Measurements from ENCODE around the gene H2BK1. TPM values are rescaled to one million over a fixed set of nuclear protein-coding genes. Genes with fewer than 3 reads are reported as not detected.

H2BK1 gene
- total and polyA plus RNA-seq, 2 of the 13 experiments (the other 11 are each of a cell fraction or from before 2014, with no cell fraction given): not detected

DNA sequence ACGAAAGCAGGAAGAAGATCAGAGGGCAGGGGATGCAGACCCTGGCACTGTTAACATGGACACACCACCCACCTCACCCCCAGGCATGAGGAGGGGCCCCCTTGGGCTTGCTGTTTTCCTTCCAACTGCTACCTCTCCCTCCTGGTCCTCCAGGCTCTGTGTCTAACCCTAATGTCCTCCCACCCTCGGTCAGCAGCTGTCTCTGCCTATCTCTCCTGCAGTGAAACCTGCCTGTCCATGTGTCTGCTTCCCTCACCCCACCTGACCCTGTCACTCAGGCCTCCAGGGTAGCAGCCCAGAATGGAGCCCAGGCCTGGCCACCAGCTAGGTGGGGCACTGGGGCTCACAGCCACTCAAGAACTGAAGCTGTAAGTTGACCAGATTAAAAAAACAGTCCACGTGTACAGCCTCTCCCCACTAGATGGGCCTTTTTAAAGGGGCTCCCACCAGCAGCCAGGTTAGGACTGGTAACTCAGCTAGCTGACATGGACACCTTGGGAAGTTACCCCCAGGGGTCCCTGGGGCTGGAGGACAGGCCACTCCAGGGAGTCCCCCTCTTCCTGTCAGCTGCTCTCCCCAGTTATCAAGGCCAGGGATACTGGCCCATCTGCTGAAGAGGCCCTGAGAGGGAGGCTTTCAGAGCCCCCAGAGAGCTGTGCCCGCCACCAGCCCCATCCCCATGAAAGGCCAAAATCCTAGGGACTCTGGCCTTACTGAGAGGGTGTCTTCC, 36.7 kb upstream of the H2BK1 start (continued):
- TF ChIP-seq, protein P1, sequence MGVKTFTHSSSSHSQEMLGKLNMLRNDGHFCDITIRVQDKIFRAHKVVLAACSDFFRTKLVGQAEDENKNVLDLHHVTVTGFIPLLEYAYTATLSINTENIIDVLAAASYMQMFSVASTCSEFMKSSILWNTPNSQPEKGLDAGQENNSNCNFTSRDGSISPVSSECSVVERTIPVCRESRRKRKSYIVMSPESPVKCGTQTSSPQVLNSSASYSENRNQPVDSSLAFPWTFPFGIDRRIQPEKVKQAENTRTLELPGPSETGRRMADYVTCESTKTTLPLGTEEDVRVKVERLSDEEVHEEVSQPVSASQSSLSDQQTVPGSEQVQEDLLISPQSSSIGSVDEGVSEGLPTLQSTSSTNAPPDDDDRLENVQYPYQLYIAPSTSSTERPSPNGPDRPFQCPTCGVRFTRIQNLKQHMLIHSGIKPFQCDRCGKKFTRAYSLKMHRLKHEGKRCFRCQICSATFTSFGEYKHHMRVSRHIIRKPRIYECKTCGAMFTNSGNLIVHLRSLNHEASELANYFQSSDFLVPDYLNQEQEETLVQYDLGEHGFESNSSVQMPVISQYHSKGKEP (CRISPR knock-in tag; IDR thresholded peaks at IDR 0.05): no peak

DNA sequence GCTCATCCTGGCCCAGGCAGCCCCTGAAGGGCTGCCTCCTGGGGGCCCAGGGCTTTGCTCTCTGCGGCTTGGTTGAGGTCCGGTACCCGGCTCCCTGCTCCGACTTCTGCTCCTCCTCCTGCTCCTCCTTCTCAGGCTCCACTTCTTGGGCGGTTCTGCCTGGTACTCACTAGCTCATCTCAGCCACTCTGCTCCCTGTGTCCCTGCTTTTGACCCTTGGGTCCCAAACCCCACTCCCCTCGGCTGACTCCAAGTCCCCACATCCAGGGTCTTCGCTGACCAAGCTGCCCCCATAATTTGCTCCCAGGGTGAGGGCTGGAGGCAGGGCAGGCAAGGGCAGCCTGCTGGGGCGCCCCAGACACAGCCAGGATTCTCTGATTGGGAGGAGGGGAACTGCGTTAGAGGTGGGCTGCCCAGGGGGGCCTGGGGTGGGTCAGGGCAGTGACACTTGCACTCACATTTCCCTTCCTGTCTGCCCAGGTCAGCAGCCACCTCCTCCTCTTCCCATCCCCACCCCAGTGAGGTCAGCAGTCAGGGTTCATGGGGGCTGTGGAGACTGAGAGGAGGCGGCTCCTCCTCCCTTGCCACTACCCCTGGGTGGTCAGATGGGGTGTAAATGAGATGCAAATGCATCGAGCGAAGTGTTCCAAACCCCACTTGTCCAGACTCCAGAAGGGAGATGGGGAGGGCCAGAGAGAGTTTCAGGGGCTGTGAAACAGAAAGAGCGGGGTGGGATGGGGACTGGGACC, 36.0 kb upstream of the H2BK1 start:
- CTCF ChIA-PET (ENCODE audit: low intra/inter-chr PET ratio, low total read pairs): interaction anchor here (1.3 to 2.6 kb wide), 3 partner anchors 19 to 105 kb away, joined by 4 to 18 read pairs (median 5); no protein-coding TSS in a partner anchor
- Histone ChIP-seq H3K4me1 (ENCODE audit: insufficient read depth, low read length) (peaks cover 79% of the 10 kb centered on the region), H3K9ac (ENCODE audit: insufficient read depth, low read depth, low read length) (no peak overlapping the region), H2AFZ (ENCODE audit: low read length) (no peak overlapping the region), H3K4me2 (ENCODE audit: low read depth, low read length) (no peak overlapping the region), H3K79me2 (ENCODE audit: insufficient read depth, low read length) (no peaks in the 10 kb centered on the region), H4K20me1 (ENCODE audit: insufficient read depth, low read length) (no peaks in the 10 kb centered on the region; the same call in 1 of the 2 replicates), H3K36me3 (replicated peaks in 1 of 2; ENCODE audit: control insufficient read depth in 1 of 2, insufficient read depth in 2 of 2, low read length in 2 of 2) (no peaks in the 10 kb centered on the region), H3K4me3 (replicated peaks in 1 of 3; ENCODE audit: insufficient read depth in 1 of 3, low read depth in 2 of 3, low read length in 3 of 3) (no peak overlapping the region), H3K9me3 (ENCODE audit: low read length) (no peaks in the 10 kb centered on the region), H3K27me3 (ENCODE audit: control insufficient read depth in 1 of 2, insufficient read depth in 2 of 2, low read length in 2 of 2) (peaks cover 10 to 59% of the 10 kb centered on the region in 2 experiments; a peak in 4 of 5 replicates), H3K27ac (ENCODE audit: extremely low read length, insufficient read depth, low read length) (no peak overlapping the region)
- DNase-seq (ENCODE audit: low spot score) (no peak), ATAC-seq (no peak), FAIRE-seq (no peak)
- intact Hi-C loops (cut with micrococcal nuclease; ENCODE audit: unreplicated experiment): loop anchor here (5.0 to 10.0 kb wide), 2 partner anchors 106 to 161 kb away; partner anchors contain the start of genes AGAP3, FASTK and TMUB1
- 29% methylated on average over 12 of the region's 13 CpGs for WGBS (ENCODE audit: low lambda C conversion rate)
- POLR2A ChIA-PET: interaction anchor here (1.2 to 2.0 kb wide), 2 partner anchors 13 to 19 kb away, joined by 3 to 8 read pairs; partner anchors contain the start of gene ABCF2
- in situ Hi-C loops (cut with HindIII; ENCODE audit: extremely low pct_ligation_motif_present, low pct_unique_long_range_greater_than_20kb): no loop called here
- TF ChIP-seq HOXA5 (CRISPR knock-in tag; IDR thresholded peaks at IDR 0.05): no peak
- TF ChIP-seq ZNF550 (CRISPR knock-in tag; IDR thresholded peaks at IDR 0.05; ENCODE audit: borderline replicate concordance): no peak
- TF ChIP-seq TGIF2 (CRISPR knock-in tag; IDR thresholded peaks at IDR 0.05): no peak
- TF ChIP-seq ZBTB1 (CRISPR knock-in tag; IDR thresholded peaks at IDR 0.05; ENCODE audit: borderline replicate concordance): no peak
- TF ChIP-seq PPARG (CRISPR knock-in tag; conservative IDR thresholded peaks at IDR 0.05): no peak
- TF ChIP-seq PHF20 (CRISPR knock-in tag; IDR thresholded peaks at IDR 0.05): no peak
- no TSS peak for BruUV-seq (replicated peaks)
